GM12878 (cell line): ENCODE measurements around the gene PLVAP. TPM values are rescaled to one million over a fixed set of nuclear protein-coding genes. Genes with fewer than 3 reads are reported as not detected.

Experiments
- ATAC-seq: fragments of 200-7000 bp; cut with Tn5 transposase; 3 replicates; pipeline ENCODE4 v1.9.1; 2020; ENCODE audit warnings: mild to moderate bottlenecking, moderate library complexity
- BruUV-seq: library from RNA; stranded (reverse); fragments of 400-500 nt; replicated peaks from 2 replicates; lab custom pipeline; 2021; lab: Mats Ljungman, UMichigan
- CTCF ChIA-PET: fragments of 300-600 bp; sonication (Branson Sonifier 250); formaldehyde crosslinking; extraction: SDS; loops from one replicate; lab custom pipeline; 2021; ENCODE audit warnings: inconsistent platforms; lab: Yijun Ruan, JAX
- POLR2A ChIA-PET: fragments of 350-600 bp; formaldehyde crosslinking; extraction: SDS; loops from one replicate; lab custom pipeline; 2021; ENCODE audit warnings: inconsistent platforms; lab: Charles Lee
- RAD21 ChIA-PET: fragments of 300-600 bp; sonication (Branson Sonifier 250); formaldehyde crosslinking; loops from one replicate; lab custom pipeline; 2023; ENCODE audit warnings: antibody characterized with exemption; ENCODE audit not compliant: unreplicated experiment; lab: Charles Lee
- SMC1A ChIA-PET: fragments of 300-600 bp; sonication (Branson Sonifier 250); formaldehyde crosslinking; loops from one replicate; lab custom pipeline; 2023; ENCODE audit not compliant: unreplicated experiment, uncharacterized antibody; lab: Charles Lee
- DNase-seq: peaks from one replicate; pipeline ENCODE4 v3.0.0-alpha.2; 2011; ENCODE audit warnings: low read depth, low spot score
- FAIRE-seq: peaks from 3 replicates; lab custom pipeline; 2011; peaks lifted over from hg19 to GRCh38; lab: Jason Lieb, UNC
- H2AFZ ChIP-seq: 2 replicates; pipeline ENCODE4 v1.6.0; 2011; ENCODE audit warnings: low read depth, low read length, control low read depth; ENCODE audit not compliant: control insufficient read depth
- H3K27ac ChIP-seq: 2 replicates; pipeline ENCODE4 v1.5.1; 2011; ENCODE audit warnings: control low read depth; ENCODE audit not compliant: control insufficient read depth, insufficient read depth
- H3K27me3 ChIP-seq, 2 experiments: replicated peaks in 1 of 2; 2 replicates each; pipeline versions ENCODE4 v1.6.0 to v1.6.1; 2011; ENCODE audit warnings: low read length in 1 of 2; ENCODE audit not compliant: control insufficient read depth in 2 of 2, insufficient read depth in 2 of 2
- H3K36me3 ChIP-seq, 2 experiments: 2 replicates each; pipeline ENCODE4 v1.5.1; 2011; ENCODE audit warnings: low read length in 1 of 2; ENCODE audit not compliant: control insufficient read depth in 2 of 2, insufficient read depth in 2 of 2
- H3K4me1 ChIP-seq: 2 replicates; pipeline ENCODE4 v1.6.1; 2011; ENCODE audit warnings: mild to moderate bottlenecking, low read length, moderate library complexity, mixed read lengths; ENCODE audit not compliant: control insufficient read depth, insufficient read depth
- H3K4me2 ChIP-seq: 2 replicates; pipeline ENCODE4 v1.6.0; 2011; ENCODE audit warnings: control low read depth; ENCODE audit not compliant: control insufficient read depth, insufficient read depth
- H3K4me3 ChIP-seq: fragments of 200-600 bp; sonication (generic); 2 replicates; pipeline ENCODE4 v1.5.1; 2016
- H3K79me2 ChIP-seq: 2 replicates; pipeline ENCODE4 v1.6.0; 2011; ENCODE audit warnings: low read length; ENCODE audit not compliant: control insufficient read depth, insufficient read depth
- H3K9ac ChIP-seq: 2 replicates; pipeline ENCODE4 v1.8.0; 2011; ENCODE audit warnings: low read length, control low read depth, mixed read lengths; ENCODE audit not compliant: control insufficient read depth, insufficient read depth
- H3K9me3 ChIP-seq: replicated peaks from 3 replicates; pipeline ENCODE4 v1.5.1; 2011; ENCODE audit warnings: mild to moderate bottlenecking, low read length; ENCODE audit not compliant: control insufficient read depth, insufficient read depth
- H4K20me1 ChIP-seq: 2 replicates; pipeline ENCODE4 v1.6.0; 2011; ENCODE audit not compliant: control insufficient read depth, insufficient read depth
- BMI1 ChIP-seq: fragments of 450-650 bp; IDR thresholded peaks from 2 replicates; pipeline ENCODE4 v1.6.1; 2016; ENCODE audit warnings: mild to moderate bottlenecking, moderate library complexity, borderline replicate concordance
- CBFB ChIP-seq: IDR thresholded peaks from 2 replicates; pipeline ENCODE4 v1.6.1; 2016; ENCODE audit warnings: antibody characterized with exemption, low read depth
- KLF5 ChIP-seq: fragments of 450-650 bp; IDR thresholded peaks from 2 replicates; pipeline ENCODE4 v1.6.1; 2014; ENCODE audit warnings: mild to moderate bottlenecking; ENCODE audit not compliant: partially characterized antibody
- NFYA ChIP-seq: IDR thresholded peaks from 2 replicates; pipeline ENCODE4 v1.6.1; 2011; ENCODE audit warnings: low read depth, mild to moderate bottlenecking, low read length, improper control_type of control experiment, borderline replicate concordance
- SP1 ChIP-seq: IDR thresholded peaks from one replicate; pipeline ENCODE4 v1.6.1; 2011; ENCODE audit warnings: low read depth, low read length
- TCF3 ChIP-seq: IDR thresholded peaks from 2 replicates; pipeline ENCODE4 v1.6.1; 2012; ENCODE audit warnings: low read depth, mild to moderate bottlenecking, low read length, borderline replicate concordance; ENCODE audit not compliant: insufficient read depth
- WGBS: methylation state at CpG from one replicate; pipeline ENCODE4 v1.1.6; 2016; ENCODE audit warnings: low lambda C conversion rate; ENCODE audit not compliant: insufficient replicate concordance, insufficient coverage; ENCODE audit errors: missing lambda C conversion rate; 5-methylcytosine and 5-hydroxymethylcytosine counted together
- in situ Hi-C: fragments of 300-500 bp; cut with MboI; formaldehyde crosslinking; loops from 9 replicates; pipeline ENCODE4 v1.14.3; 2018; ENCODE audit warnings: mixed read lengths
- intact Hi-C: fragments of 100-400 bp; cut with micrococcal nuclease; formaldehyde crosslinking; loops from one replicate; pipeline ENCODE4 v1.14.2; 2022; ENCODE audit not compliant: unreplicated experiment
- polyA plus RNA-seq, 11 experiments: library from polyadenylated mRNA; depleted of rRNA in 4 of 11; unstranded in 6 of 11; stranded (reverse) in 5 of 11; fragments of >200 nt; fragmentation: Nextera tagmentation in 4 of 11; fragmentation: Illumina TruSeq in 1 of 11; extraction: Ambion mirVana in 4 of 11; extraction: Trizol in 1 of 11; gene quantifications; 1 replicate in 1 of 11; 2 replicates in 10 of 11; pipeline versions ENCODE4 v1.2.1 to v1.2.3, GENCODE V29; 2011 to 2016; ENCODE audit warnings: inconsistent platforms in 2 of 11, missing spikeins in 2 of 11, low read depth in 1 of 11
- total RNA-seq, 4 experiments: library from RNA; depleted of rRNA in 3 of 4; stranded (reverse); fragments of >200 nt in 3 of 4; fragmentation: Illumina TruSeq in 1 of 4; extraction: Trizol in 1 of 4; gene quantifications; 2 replicates each; pipeline versions ENCODE4 v1.2.1 to v1.2.3, GENCODE V29; 2013 to 2021
- TF ChIP-seq, protein P1 (sequence below): fragments of 450-650 bp; formaldehyde crosslinking; IDR thresholded peaks from 2 replicates; pipeline ENCODE4 v1.4.0; 2020; ENCODE audit warnings: mild to moderate bottlenecking, moderate library complexity
- TF ChIP-seq, protein P2 (sequence below): fragments of 450-650 bp; IDR thresholded peaks from 2 replicates; pipeline ENCODE4 v1.6.1; 2017; ENCODE audit warnings: low read depth, mild to moderate bottlenecking, moderate library complexity
- TF ChIP-seq, protein P3 (sequence below): IDR thresholded peaks from 2 replicates; pipeline ENCODE4 v1.6.1; 2012; ENCODE audit warnings: low read depth, low read length, improper control_type of control experiment
- TF ChIP-seq, protein P4 (sequence below): fragments of 450-650 bp; IDR thresholded peaks from 2 replicates; pipeline ENCODE4 v1.6.1; 2017; ENCODE audit warnings: mild to moderate bottlenecking, low read depth, inconsistent platforms; ENCODE audit not compliant: poor library complexity, severe bottlenecking

The PLVAP gene
- total and polyA plus RNA-seq, 10 of the 15 experiments (the other 5 are each of a cell fraction or from before 2014, with no cell fraction given), result 0.03 to 0.54 (median 0.06) TPM; not detected in 4

DNA sequence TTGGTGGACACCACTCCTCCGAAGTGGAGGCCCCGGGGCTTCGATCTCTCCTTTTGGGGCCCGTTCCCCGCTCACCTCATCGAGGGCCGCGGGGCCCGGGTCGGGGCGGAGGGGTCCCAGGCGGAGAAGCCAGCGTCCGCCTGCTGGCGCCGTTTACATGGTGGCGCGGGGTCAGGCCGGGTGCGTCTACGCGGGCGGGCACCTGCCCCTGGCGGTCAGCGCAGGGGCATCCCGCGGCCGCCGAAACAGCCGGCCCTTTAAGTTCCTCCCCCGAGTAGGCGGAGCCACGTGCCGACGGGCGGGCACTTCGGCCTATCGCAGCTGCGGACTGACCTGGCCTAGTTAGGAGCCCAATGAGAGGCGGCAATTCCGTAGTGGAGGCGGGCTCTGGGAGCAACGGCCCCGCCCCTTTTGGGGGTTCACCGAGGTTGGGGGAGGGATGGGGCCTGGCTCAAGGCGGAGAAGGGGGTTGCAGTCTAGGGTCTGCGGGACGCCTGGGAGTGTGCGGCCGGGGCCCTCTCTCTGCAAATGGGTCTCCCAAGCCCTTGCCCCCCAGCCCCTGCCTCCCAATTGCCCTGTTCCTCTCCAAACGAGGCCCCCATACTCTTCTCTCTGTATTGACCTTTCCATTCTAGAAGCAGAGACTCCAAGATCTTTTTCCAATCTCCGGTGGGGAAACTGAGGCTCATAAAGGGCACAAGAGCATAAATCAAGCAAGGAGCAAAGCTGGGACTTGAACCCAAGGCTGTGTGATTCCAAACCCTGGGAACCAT, 73.8 kb downstream of the PLVAP start, which contains the start of gene ABHD8:
Gene ABHD8 (minus strand): TSS at position 259 of the 773 bp plus-strand sequence. CDS start 1,809 bp downstream, outside the sequence.
- RAD21 ChIA-PET, result interaction anchor here (0.7 to 1.5 kb wide), 6 partner anchors 9 to 86 kb away, joined by 3 to 7 read pairs (median 4); partner anchors contain the start of gene BABAM1
- intact Hi-C loops, result loop anchor here (10.0 kb wide), 1 partner anchor 409 kb away; no protein-coding TSS in a partner anchor
- CTCF ChIA-PET, result interaction anchor here (0.7 to 5.0 kb wide), 9 partner anchors 10 to 236 kb away, joined by 3 to 43 read pairs (median 4); partner anchors contain the start of genes ANO8, BABAM1 and CCDC194
- no peaks in the 10 kb centered on the region for H4K20me1 ChIP-seq
- peak within 1 kb of the TSS; percentile 96 for H3K4me3 ChIP-seq
- H3K9ac ChIP-seq, result peak within 1 kb of the TSS; percentile 73
- H3K4me1 ChIP-seq, result peaks cover 16% of the 10 kb centered on the region
- H3K27me3 ChIP-seq, result no peaks in the 10 kb centered on the region
- peak within 1 kb of the TSS; percentile 70 for H2AFZ ChIP-seq
- DNase-seq (peak; percentile 72), FAIRE-seq (peak; percentile 73), ATAC-seq (peak; percentile 89)
- in situ Hi-C loops, result no loop called here
- POLR2A ChIA-PET, result interaction anchor here (0.8 to 2.9 kb wide), 6 partner anchors 11 to 103 kb away, joined by 3 to 12 read pairs (median 4); partner anchors contain the start of genes ANO8, BABAM1, BST2 and OCEL1
- H3K79me2 ChIP-seq, result peaks cover 11% of the 10 kb centered on the region
- no peaks in the 10 kb centered on the region; the same call in 2 of the 3 replicates for H3K9me3 ChIP-seq
- H3K36me3 ChIP-seq, result no peaks in the 10 kb centered on the region
- H3K27ac ChIP-seq, result peak within 1 kb of the TSS; percentile 69
- peak within 1 kb of the TSS; percentile 97 for H3K4me2 ChIP-seq
- no TSS peak for BruUV-seq
- SMC1A ChIA-PET, result interaction anchor here (0.7 to 1.7 kb wide), 6 partner anchors 11 to 229 kb away, joined by 3 to 4 read pairs (median 3); partner anchors contain the start of genes BABAM1 and USE1
- WGBS, result 1% methylated on average over 52 of the region's 52 CpGs
- TF ChIP-seq, protein P1, sequence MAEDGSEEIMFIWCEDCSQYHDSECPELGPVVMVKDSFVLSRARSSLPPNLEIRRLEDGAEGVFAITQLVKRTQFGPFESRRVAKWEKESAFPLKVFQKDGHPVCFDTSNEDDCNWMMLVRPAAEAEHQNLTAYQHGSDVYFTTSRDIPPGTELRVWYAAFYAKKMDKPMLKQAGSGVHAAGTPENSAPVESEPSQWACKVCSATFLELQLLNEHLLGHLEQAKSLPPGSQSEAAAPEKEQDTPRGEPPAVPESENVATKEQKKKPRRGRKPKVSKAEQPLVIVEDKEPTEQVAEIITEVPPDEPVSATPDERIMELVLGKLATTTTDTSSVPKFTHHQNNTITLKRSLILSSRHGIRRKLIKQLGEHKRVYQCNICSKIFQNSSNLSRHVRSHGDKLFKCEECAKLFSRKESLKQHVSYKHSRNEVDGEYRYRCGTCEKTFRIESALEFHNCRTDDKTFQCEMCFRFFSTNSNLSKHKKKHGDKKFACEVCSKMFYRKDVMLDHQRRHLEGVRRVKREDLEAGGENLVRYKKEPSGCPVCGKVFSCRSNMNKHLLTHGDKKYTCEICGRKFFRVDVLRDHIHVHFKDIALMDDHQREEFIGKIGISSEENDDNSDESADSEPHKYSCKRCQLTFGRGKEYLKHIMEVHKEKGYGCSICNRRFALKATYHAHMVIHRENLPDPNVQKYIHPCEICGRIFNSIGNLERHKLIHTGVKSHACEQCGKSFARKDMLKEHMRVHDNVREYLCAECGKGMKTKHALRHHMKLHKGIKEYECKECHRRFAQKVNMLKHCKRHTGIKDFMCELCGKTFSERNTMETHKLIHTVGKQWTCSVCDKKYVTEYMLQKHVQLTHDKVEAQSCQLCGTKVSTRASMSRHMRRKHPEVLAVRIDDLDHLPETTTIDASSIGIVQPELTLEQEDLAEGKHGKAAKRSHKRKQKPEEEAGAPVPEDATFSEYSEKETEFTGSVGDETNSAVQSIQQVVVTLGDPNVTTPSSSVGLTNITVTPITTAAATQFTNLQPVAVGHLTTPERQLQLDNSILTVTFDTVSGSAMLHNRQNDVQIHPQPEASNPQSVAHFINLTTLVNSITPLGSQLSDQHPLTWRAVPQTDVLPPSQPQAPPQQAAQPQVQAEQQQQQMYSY (CRISPR knock-in tag), result no peak
- TF ChIP-seq, protein P2, sequence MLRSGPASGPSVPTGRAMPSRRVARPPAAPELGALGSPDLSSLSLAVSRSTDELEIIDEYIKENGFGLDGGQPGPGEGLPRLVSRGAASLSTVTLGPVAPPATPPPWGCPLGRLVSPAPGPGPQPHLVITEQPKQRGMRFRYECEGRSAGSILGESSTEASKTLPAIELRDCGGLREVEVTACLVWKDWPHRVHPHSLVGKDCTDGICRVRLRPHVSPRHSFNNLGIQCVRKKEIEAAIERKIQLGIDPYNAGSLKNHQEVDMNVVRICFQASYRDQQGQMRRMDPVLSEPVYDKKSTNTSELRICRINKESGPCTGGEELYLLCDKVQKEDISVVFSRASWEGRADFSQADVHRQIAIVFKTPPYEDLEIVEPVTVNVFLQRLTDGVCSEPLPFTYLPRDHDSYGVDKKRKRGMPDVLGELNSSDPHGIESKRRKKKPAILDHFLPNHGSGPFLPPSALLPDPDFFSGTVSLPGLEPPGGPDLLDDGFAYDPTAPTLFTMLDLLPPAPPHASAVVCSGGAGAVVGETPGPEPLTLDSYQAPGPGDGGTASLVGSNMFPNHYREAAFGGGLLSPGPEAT, result no peak
- TF ChIP-seq CBFB, result no peak
- peak; percentile 23; the same call in 1 of the 2 replicates for TF ChIP-seq NFYA
- peak; percentile 99 for TF ChIP-seq SP1
- TF ChIP-seq, protein P3, sequence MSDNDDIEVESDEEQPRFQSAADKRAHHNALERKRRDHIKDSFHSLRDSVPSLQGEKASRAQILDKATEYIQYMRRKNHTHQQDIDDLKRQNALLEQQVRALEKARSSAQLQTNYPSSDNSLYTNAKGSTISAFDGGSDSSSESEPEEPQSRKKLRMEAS, result peak; percentile 33; the same call in 1 of the 2 replicates
- no peak for TF ChIP-seq BMI1
- no peak for TF ChIP-seq TCF3
- no peak for TF ChIP-seq KLF5
- TF ChIP-seq, protein P4, sequence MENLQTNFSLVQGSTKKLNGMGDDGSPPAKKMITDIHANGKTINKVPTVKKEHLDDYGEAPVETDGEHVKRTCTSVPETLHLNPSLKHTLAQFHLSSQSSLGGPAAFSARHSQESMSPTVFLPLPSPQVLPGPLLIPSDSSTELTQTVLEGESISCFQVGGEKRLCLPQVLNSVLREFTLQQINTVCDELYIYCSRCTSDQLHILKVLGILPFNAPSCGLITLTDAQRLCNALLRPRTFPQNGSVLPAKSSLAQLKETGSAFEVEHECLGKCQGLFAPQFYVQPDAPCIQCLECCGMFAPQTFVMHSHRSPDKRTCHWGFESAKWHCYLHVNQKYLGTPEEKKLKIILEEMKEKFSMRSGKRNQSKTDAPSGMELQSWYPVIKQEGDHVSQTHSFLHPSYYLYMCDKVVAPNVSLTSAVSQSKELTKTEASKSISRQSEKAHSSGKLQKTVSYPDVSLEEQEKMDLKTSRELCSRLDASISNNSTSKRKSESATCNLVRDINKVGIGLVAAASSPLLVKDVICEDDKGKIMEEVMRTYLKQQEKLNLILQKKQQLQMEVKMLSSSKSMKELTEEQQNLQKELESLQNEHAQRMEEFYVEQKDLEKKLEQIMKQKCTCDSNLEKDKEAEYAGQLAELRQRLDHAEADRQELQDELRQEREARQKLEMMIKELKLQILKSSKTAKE, result no peak
